ENCODE results near the gene SCAMP4.
"Not testable (repeated sequence)": the region's sequence is repeated elsewhere in the genome, so short reads cannot be mapped to it uniquely, and the experiment has no call there.

The SCAMP4 gene

DNA sequence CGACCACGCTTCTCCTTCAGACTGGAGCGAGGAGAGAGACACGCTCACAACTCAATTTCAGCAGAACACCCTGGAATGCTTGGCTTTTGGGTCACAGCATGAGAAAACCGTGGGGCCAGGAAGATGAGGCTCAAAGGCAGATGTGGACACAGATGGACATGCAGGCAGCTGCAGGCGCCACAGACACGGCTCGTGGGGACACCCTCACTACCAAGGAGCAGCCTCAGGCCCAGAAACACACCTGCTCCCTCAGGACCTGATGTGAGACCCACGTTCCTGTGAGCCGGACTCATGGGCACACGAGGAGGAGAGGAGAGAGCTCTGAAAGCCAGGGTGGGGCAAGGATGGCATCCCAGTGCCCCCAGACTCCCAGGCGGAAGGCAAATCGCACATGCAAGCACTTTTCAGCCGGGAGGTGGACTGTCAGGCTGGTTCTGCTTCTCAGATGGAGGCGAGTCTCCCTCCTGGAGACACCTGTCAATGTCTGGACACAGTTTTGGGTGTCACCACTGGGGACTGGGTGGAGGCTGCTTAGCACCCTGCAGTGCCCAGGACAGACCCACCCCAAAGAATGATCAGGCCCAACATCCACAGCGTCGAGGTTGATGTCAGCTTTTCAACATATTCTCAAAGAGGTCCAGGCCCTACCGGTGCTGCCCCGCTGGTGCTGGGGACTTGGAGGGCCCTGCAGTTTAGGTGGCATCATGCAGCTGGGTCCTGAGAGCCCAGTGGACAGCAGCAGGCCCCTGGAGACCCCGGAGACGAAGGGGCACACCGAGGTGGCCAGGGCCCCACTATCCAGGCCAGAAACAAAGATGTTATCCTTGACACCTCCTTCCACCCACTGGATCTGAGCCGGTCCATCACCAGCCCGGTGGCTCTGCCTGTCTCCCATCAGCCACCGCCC is 22.2 kb upstream of the SCAMP4 start:
- DNase-seq (ENCODE audit: low spot score) = no peak

DNA sequence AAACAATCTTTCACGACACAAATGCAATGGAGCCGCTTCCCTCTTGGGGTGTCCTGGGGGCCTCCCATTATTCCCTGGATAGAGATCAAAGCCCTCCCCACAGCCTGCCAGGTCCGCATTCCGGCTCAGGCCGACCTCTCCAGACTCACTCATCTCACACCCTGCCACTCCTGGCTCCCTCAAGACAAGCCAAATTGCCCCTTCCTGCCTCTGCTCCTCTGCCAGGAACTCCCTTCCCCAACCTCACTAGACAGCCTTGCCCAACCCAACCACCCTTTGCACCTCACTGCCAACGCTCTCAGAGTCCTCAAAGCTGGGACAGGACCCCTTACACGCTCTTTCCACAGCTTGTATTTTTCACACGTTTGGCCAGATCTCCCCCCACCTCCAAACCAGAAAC is 21.4 kb upstream of the SCAMP4 start:
- DNase-seq (ENCODE audit: low spot score) = no peak

DNA sequence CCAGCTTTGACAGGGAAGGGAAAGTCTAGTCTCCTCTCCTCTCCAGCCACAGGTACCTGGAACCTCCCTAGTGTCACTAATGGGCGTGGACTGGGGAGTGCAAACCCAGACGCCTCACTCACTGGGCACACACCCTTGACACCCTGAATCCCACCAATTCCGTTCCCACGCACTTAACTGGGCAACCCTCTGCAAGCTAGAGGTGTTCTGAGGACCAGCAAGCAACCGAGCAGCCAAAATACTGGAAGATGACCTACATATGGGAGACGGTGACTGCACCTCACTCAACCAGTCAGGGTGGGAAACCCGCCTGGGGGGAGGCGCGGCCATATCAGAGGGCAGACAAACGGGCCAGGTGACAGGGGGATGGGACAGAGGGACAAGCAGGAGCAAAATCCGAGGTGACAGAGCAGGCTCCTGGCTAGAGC is 20.9 kb upstream of the SCAMP4 start:
- DNase-seq (ENCODE audit: low spot score) = no peak

DNA sequence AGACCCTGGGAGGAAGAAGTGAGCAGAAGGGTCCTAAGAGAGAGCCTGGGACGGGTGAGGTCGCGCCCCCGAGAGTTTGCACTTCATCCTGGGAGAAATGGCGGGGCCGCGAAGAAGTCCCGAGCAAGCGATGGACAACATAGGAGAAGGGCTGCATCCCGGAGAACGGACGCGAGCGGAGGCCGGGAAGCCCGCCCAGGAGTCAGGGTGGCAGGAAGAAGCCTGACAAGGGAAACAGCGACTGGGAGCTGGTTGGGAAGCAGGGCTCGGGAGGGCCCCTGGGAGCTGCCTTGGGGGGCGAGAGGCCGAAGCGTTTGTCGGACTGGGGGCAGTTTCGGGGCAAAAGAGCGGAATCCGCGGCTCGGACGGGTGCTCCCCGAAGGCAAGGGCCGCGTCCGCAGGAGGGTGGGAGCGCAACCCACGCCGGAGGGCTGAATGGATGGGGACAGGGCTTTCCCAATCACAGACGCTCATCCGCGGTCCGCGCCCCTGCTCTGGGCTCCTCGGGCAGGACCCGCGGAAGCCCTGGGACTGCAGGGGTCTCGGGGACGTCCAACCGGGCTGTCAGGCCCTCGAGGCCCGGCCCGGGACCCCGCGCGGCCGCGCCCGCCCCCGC is 20.4 kb upstream of the SCAMP4 start:
- peak; percentile 53 for DNase-seq (ENCODE audit: low spot score)

DNA sequence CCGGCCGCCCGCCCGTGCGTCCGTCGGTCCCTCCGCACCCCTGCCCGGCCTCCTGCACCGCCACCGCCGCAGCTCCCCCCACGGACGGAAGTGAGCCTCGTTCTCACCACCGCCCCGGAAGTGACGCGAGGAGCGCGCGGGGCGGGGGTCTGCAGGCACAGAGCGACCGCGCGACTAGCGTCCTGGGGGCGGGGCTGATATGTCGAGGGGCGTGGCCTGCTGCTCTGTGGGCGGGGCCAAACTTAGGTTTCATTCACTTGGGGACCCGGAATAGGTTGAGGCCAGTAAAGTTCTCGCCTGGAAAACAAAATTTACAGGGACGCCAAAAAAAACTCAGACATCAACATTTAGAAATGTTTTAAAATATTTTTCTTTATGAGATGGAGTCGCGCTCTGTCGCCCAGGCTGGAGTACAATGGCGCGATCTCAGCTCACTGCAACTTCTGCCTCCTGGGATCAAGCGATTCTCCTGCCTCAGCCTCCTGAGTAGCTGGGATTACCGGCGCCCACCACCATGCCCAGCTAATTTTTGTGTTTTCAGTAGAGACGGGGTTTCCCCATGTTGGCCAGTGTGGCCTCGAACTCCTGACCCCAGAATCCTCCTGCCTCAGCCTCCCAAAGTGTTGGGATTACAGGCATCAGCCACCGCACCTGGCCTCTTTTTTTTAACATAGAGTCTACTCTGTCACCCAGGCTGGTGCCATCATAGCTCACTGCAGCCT is 19.6 kb upstream of the SCAMP4 start, which contains the start of gene ABHD17A:
Gene ABHD17A, minus strand, starts transcription at position 99 of the 722 bp plus-strand sequence. CDS start 3,930 bp downstream, outside the sequence.
- DNase-seq (ENCODE audit: low spot score) = peak; percentile 91

DNA sequence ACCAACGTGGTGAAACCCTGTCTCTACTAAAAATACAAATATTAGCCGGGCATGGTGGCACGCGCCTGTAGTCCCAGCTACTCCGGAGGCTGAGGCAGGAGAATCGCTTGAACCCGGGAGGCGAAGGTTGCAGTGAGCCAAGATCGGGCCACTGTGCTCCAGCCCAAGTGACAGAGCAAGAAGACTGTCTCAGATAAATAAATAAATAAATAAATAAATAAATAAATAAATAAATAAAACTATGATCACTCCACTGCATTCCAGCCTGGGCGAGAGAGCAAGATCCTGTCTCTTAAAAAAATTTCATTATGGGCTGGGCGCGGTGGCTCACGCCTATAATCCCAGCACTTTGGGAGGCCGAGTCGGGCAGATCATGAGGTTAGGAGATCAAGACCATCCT is 18.8 kb upstream of the SCAMP4 start:
- DNase-seq (ENCODE audit: low spot score) = not testable (repeated sequence)

DNA sequence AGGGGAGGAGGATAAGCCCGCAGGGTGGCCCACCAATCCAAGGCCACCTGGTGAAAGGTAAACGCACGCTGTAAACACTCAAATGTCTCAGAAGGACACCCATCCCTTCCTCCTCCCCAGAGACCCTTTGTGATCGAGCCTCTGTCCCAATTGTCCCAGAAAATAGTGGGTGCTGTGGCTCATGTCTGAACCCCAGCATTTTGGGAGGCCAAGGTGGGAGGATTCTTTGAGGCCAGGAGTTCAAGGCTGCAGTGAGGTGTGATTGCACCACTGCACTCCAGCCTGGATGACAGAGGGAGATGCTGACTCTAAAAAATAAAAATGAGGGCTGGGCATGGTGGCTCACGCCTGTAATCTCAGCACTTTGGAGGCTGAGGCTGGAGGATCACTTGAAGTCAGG is 16.8 kb upstream of the SCAMP4 start:
- no peak for DNase-seq (ENCODE audit: low spot score)

DNA sequence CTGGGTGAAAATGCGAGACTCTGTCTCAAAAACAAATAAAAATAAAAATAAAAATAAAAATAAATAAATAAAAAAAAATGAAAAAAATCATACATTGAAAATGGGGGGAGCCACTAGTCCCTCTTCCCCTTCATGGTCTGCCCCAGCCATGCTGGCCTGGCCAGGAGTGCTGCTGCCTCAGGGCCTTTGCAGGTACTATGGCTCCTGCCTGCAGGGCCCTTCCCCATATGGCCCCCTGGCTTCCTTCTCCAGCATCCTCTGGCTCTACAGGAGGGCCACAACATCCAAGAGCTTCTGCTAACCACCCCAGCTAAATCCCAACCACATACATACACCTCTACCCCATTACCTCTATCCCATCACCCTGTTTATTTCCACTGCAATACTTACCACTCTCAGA is 15.3 kb upstream of the SCAMP4 start:
- DNase-seq (ENCODE audit: low spot score) = no peak

DNA sequence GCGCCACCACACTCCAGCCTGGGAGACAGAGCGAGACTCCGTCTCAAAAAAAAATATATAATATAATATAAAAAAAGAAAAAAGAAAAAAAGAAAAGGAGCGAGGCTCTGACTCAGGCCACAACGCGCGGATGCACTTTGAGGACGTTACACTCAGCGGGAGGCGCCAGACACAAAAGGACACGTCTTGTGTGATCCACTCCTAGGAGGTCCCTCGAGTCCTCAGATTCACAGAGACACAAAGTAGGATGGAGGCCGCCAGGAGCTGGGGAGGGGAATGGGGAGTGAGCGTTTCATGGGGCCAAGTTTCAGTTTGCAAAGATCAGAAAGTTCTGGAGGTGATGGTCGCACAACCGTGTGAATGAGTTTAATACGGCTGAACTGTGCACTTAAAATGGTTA is 11.4 kb upstream of the SCAMP4 start:
- no peak for DNase-seq (ENCODE audit: low spot score)

DNA sequence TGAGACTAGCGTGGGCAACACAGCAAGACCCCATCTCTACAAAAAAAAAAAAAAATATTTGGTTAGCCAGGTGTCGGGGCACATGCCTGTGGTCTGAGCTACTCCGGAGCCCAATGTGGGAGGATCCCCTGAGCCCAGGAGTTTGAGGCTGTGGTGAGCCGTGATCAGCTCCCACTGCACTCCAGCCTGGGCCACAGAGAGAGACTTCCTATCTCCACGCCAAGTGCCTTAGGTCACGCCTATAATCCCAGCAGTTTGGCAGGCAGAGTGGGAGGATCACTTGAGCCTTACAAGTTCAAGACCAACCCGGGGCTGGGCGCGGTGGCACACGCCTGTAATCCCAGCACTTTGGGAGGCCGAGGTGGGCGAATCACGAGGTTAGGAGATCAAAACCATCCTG is 8.7 kb upstream of the SCAMP4 start:
- no peak for DNase-seq (ENCODE audit: low spot score)

DNA sequence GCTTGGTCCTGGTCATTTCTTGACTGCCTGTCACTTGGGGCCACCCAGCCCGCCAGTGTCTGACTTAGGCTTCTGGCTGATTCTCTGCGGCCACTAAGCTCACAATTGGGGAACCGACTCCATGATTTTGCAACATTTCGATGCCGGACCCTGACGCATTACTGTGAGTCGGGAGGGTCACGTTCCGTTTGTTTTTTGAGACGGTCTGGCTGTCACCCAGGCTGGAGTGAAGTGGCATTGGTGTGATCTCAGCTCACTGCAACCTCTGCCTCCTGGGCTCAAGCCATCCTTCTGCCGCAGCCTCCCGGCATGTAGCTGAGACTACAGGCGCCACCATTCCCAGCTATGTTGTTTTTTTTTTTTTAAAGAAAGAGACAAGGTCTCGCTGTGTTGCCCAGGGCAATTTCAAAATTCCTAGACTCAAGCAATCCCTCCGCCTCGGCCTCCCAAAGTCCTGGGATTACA is 3.2 kb upstream of the SCAMP4 start:
- DNase-seq (ENCODE audit: low spot score) = no peak

DNA sequence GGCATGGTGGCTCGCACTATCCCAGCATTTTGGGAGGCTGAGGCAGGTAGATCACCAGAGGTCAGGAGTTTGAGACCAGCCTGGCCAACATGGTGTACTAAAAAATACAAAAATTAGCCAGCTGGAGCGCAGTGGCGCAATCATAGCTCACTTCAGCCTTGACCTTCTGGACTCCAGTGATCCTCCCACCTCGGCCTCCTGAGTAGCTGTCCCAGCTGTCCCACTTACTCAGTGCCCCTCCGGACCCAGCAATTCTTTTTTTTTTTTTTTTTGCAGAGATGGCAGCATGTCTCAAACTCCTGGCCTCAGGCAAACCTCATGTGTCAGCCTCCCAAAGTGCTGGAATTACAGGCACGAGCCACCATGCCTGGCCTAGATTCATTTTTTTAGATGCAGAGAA is 2.3 kb upstream of the SCAMP4 start:
- DNase-seq (ENCODE audit: low spot score) = no peak

DNA sequence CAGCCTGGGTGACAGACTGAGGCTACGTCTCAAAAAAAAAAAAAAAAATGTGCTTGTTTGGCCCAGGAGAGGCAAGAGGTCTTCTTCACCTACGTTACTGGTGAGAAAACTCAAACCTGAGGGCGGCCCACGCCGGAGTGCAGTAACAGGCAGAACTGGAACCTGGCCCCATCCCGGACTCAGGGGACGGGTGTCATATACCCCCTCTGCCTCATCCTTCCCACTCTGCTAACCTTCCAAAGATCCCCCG is 414 bp upstream of the SCAMP4 start:
- no peak for DNase-seq (ENCODE audit: low spot score)

DNA sequence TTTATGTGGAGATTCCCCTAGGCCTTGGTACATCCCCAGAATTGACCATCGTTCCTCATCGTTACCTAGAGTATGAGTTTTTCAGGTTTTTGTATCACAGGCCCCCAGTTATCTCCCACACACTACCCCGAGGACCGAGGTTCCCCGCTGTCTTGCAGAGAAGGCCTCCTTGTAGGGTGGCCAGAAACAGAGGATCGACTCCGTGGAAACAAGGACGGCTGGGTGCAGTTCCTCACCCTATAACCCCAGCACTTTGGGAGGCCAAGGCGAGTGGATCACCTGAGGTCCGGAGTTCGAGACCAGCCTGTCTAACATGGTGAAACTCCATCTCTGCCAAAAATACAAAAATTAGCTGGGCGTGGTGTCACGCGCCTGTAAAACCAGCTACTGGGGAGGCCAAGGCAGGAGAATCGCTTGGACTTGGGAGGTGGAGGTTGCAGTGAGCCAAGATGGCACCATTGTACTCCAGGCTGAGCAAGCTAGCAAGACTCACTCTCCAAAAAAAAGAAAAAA is 720 bp downstream of the SCAMP4 start:
- no peak for DNase-seq (ENCODE audit: low spot score)

DNA sequence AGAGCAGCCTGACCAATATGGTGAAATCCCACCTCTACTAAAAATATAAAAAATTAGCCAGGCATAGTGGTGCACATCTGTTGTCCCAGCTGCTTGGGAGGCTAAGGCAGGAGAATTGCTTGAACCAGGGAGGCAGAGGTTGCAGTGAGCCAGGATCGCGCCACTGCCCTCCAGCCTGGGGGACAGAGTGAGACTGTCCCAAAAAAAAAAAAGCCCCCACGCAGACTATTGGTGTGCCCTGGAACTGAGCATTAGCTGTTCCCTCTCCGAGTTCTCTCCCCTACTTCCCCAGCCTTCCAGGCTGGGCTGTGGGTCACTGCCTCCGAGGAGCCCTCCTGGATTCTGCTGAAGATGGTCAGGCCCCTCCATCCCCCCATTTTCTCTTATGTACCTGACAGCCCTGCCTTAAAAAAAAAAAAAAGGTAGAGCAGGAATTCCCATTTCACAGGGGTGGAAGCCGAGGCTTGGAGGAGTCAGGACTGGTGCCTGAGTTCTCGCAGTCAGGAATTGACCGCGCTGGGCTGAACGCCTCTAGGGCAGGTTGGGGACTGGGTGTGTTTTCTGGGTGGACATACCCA is 1.9 kb downstream of the SCAMP4 start:
- no peak for DNase-seq (ENCODE audit: low spot score)

DNA sequence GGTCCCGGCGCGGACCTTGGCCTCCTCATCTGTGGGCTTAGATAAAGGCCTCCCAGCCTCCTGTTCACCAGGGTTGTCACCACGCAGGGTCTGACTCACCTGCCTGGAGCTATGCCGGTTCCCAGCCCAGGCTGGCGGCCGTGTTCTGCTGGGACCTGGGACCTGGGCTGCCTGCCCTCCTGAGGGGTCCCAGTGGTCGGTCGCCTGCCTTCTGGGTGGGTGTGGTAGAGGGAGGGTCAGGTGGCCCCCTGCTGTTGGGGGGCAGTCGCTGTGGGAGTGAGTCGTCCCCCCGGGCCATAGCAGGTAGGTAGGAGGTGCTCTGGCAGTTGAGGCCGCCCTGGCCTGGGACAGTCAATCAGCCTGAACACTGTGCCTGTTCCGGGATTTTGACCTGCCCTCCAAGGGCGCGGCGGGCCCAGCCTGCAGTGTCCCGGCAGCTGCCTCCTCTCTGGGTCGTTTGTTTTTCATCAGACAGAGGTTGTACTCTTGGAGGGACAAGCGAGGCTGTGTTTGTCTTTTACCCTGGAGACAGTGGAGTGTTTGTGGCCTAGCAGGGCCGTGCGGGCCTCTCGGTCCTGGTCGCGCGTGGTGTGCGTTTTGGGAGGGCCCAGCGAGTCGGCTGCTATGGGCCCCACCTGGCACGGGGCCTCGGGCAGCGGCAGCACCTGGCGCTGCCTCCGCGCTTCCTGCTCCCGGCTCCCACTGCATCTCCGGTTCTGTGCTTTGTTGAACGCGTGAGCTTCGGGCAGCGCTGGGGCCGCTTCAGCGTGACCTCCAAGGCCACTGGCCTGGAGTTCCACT is 2.6 kb downstream of the SCAMP4 start:
- no peak for DNase-seq (ENCODE audit: low spot score)

DNA sequence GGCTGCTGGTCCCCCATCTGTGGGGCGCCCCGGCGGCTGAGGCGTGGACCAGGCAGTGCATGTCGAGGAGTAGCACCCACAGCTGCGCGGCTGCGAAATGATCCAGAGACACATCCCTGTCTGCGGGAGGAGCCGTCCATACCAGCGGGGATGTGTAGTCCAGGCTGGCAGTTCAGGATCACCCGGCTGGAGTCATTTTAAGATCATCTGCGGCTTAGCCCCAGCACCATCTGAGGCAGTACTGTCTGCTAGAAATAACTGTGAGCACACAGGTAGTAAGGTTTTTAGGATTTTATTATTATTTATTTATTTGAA is 3.1 kb downstream of the SCAMP4 start:
- DNase-seq (ENCODE audit: low spot score) = no peak

DNA sequence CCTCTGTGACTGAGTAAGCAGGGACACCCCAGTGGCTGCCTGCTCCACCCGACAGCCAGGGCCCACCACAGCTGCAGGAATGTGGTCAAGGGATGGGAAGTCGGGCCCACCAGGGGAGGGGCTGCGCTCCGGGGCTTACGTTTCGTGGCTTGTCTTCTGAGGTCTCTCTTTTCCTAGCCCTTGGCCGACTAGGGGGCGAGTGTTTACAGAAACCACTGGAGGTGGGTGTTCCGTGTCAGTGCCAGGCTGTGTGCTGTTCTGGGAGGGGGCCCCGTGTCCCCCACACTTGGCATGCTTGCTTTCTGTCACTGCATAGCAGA is 4.5 kb downstream of the SCAMP4 start:
- no peak for DNase-seq (ENCODE audit: low spot score)

DNA sequence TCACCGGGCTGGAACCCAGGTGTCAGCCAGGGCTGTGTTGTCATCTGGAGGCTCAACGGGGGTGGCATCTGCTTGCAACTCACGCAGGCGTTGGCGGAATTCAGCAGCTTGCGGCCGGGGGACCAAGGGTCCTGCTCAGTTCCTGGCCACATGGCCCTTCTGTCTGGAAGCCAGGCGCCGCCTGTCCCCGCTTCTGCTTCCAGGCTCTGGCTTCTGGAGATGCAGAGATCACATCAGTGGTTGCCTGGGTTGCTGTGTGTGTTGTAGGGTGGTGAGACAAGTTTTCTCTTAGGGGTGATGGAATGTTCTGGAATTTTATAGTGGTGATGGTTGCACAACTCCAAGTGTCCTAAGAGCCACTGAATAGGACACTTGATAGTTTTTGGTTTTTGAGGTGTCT is 5.0 kb downstream of the SCAMP4 start:
- no peak for DNase-seq (ENCODE audit: low spot score)

DNA sequence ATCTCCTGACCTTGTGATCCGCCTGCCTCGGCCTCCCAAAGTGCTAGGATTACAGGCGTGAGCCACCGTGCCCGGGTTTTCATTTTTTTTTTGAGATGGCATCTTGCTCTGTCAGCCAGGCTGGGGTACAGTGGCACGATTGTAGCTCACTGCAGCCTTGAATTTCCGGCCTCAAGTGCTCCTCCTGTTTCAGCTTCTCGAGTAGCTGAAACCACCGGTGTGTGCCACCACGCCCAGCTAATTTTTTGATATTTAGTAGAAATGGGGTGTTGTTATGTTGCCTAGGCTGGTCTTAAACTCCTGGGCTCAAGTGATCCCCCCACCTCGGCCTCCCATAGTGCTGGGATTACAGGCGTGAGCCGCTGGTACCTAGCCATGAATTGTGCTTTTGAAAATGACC is 5.9 kb downstream of the SCAMP4 start:
- no peak for DNase-seq (ENCODE audit: low spot score)

DNA sequence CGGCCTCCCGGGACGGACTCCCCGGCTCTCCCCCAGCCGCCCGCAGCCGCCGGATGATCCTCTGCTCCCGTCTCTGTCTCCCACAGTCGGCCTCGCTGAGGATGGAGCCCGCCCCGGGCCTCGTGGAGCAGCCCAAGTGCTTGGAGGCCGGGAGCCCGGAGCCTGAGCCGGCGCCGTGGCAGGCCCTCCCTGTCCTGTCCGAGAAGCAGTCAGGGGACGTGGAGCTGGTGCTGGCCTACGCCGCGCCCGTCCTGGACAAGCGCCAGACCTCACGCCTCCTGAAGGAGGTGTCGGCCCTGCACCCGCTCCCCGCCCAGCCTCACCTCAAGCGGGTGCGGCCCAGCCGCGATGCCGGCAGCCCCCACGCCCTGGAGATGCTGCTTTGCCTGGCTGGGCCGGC is 6.8 kb downstream of the SCAMP4 start:
- DNase-seq (ENCODE audit: low spot score) = no peak

Measured in RKO (cell line).